B cell (primary cell): ENCODE results near the gene ZFAND4. TPM values are rescaled to one million over a fixed set of nuclear protein-coding genes. Genes with fewer than 3 reads are reported as not detected.

Source experiments
- ATAC-seq: fragments of 200-7000 bp; cut with Tn5 transposase; one replicate; pipeline ENCODE4 v1.10.0; 2021; ENCODE audit warnings: low read depth, mild to moderate bottlenecking, moderate number of reproducible peaks, moderate library complexity
- CTCF ChIA-PET: fragments of 350-600 bp; sonication (Branson Sonifier 250); formaldehyde crosslinking; loops from one replicate; lab custom pipeline; 2021; ENCODE audit warnings: antibody characterized with exemption, inconsistent platforms; lab: Charles Lee
- POLR2A ChIA-PET: fragments of 350-600 bp; sonication (Branson Sonifier 250); formaldehyde crosslinking; loops from one replicate; lab custom pipeline; 2021; ENCODE audit warnings: antibody characterized with exemption; lab: Charles Lee
- DNase-seq: peaks from one replicate; pipeline ENCODE4 v3.0.0; 2013
- H2AFZ ChIP-seq: 2 replicates; pipeline ENCODE4 v1.6.1; 2012; ENCODE audit warnings: mild to moderate bottlenecking, low read depth, low read length; ENCODE audit not compliant: insufficient read depth, poor library complexity, severe bottlenecking
- H3K27ac ChIP-seq, 2 donors: 1 replicate in 1 of 2; 2 replicates in 1 of 2; pipeline ENCODE4 v1.5.1; 2012 to 2013; ENCODE audit warnings: low read length in 2 of 2, mild to moderate bottlenecking in 2 of 2, moderate library complexity in 1 of 2
- H3K27me3 ChIP-seq, 4 experiments: fragments of 200-600 bp in 1 of 4; sonication (generic) in 1 of 4; replicated peaks in 1 of 4; 1 replicate in 2 of 4; 2 replicates in 2 of 4; pipeline versions ENCODE4 v1.6.1 to v1.7.0; 2013 to 2016; ENCODE audit warnings: low read length in 3 of 4, mild to moderate bottlenecking in 2 of 4, mixed read lengths in 1 of 4, moderate library complexity in 1 of 4; ENCODE audit not compliant: insufficient read depth in 4 of 4, control insufficient read depth in 3 of 4; ENCODE audit errors: control extremely low read depth in 1 of 4
- H3K36me3 ChIP-seq, 2 experiments: replicated peaks in 1 of 2; 1 replicate in 1 of 2; 2 replicates in 1 of 2; pipeline versions ENCODE4 v1.6.1 to v1.7.1; 2013; ENCODE audit warnings: low read length in 1 of 2; ENCODE audit not compliant: insufficient read depth in 2 of 2, control insufficient read depth in 1 of 2; ENCODE audit errors: control extremely low read depth in 1 of 2, extremely low read depth in 1 of 2
- H3K4me1 ChIP-seq, 2 donors: fragments of 200-600 bp in 1 of 2; sonication (generic) in 1 of 2; 1 replicate in 1 of 2; 2 replicates in 1 of 2; pipeline versions ENCODE4 v1.5.1 to v1.6.1; 2013 to 2017; ENCODE audit warnings: low read length in 2 of 2; ENCODE audit not compliant: control insufficient read depth in 2 of 2, insufficient read depth in 2 of 2
- H3K4me2 ChIP-seq: replicated peaks from 2 replicates; pipeline ENCODE3; 2012; ENCODE audit warnings: mild to moderate bottlenecking, low read depth, low read length; ENCODE audit not compliant: poor library complexity, severe bottlenecking
- H3K4me3 ChIP-seq, 5 experiments: fragments of 200-600 bp in 1 of 5; sonication (generic) in 1 of 5; 1 replicate in 3 of 5; 2 replicates in 2 of 5; pipeline versions ENCODE4 v1.5.1 to v1.7.0; 2011 to 2016; ENCODE audit warnings: low read length in 4 of 5, mild to moderate bottlenecking in 4 of 5, low read depth in 2 of 5, control low read depth in 1 of 5, moderate library complexity in 1 of 5; ENCODE audit not compliant: insufficient read depth in 1 of 5; ENCODE audit errors: control extremely low read depth in 1 of 5, extremely low read depth in 1 of 5
- H3K79me2 ChIP-seq: fragments of 200-600 bp; sonication (generic); one replicate; pipeline ENCODE4 v1.6.0; 2016; ENCODE audit warnings: low read length; ENCODE audit not compliant: control insufficient read depth, insufficient read depth
- H3K9ac ChIP-seq: fragments of 200-600 bp; sonication (generic); 2 replicates; pipeline ENCODE4 v1.6.1; 2017; ENCODE audit warnings: mild to moderate bottlenecking, low read length, moderate library complexity
- H3K9me3 ChIP-seq, 3 donors: one replicate each; pipeline versions ENCODE4 v1.6.1 to v1.7.1; 2013; ENCODE audit warnings: low read length in 2 of 3; ENCODE audit not compliant: control insufficient read depth in 2 of 3, insufficient read depth in 1 of 3; ENCODE audit errors: control extremely low read depth in 1 of 3
- H4K20me1 ChIP-seq: 2 replicates; pipeline ENCODE4 v1.6.0; 2012; ENCODE audit warnings: mild to moderate bottlenecking, low read length; ENCODE audit not compliant: insufficient read depth, control insufficient read depth, poor library complexity, severe bottlenecking
- H3K27ac Mint-ChIP-seq: one replicate; pipeline ENCODE4 v1.8.0; 2021; ENCODE audit warnings: mixed read lengths
- H3K27me3 Mint-ChIP-seq: one replicate; pipeline ENCODE4 v1.8.0; 2021; ENCODE audit warnings: mixed read lengths
- H3K4me1 Mint-ChIP-seq: one replicate; pipeline ENCODE4 v1.8.0; 2021; ENCODE audit warnings: mixed read lengths
- H3K4me3 Mint-ChIP-seq: one replicate; pipeline ENCODE4 v1.8.0; 2021; ENCODE audit warnings: mixed read lengths
- H3K9me3 Mint-ChIP-seq: one replicate; pipeline ENCODE4 v1.8.0; 2022; ENCODE audit warnings: mixed read lengths; ENCODE audit not compliant: insufficient read depth
- EZH2 ChIP-seq: IDR thresholded peaks from 2 replicates; pipeline ENCODE4 v1.6.1; 2012; ENCODE audit warnings: borderline replicate concordance, low read depth, mild to moderate bottlenecking, moderate library complexity, low read length; ENCODE audit not compliant: insufficient read depth, poor library complexity, severe bottlenecking
- WGBS: methylation state at CpG from one replicate; pipeline ENCODE4 v1.1.5; 2013; ENCODE audit warnings: missing lambda C conversion rate; ENCODE audit not compliant: insufficient coverage; 5-methylcytosine and 5-hydroxymethylcytosine counted together
- intact Hi-C: fragments of 100-400 bp; cut with micrococcal nuclease; formaldehyde crosslinking; loops from one replicate; pipeline ENCODE4 v1.10.0; 2022
- polyA plus RNA-seq: library from polyadenylated mRNA; depleted of rRNA; stranded (reverse); fragments of >200 nt; gene quantifications from 2 replicates; pipeline ENCODE4 v1.2.3, GENCODE V29; 2012
- total RNA-seq, 2 donors: library from RNA; stranded (reverse); fragments of 120-200 nt in 1 of 2; gene quantifications; 1 replicate in 1 of 2; 2 replicates in 1 of 2; pipeline versions ENCODE4 v1.2.3 to v1.2.4, GENCODE V29; 2013 to 2022
- TF ChIP-seq, protein P1 (sequence below): fragments of 200-600 bp; IDR thresholded peaks from one replicate; pipeline ENCODE4 v1.8.0; 2022; ENCODE audit warnings: antibody characterized with exemption, mild to moderate bottlenecking

The ZFAND4 gene
- total and polyA plus RNA-seq, 2 donors (not counting 1 experiment from before 2014, with no cell fraction given) = 7.9 to 23.4 TPM

DNA sequence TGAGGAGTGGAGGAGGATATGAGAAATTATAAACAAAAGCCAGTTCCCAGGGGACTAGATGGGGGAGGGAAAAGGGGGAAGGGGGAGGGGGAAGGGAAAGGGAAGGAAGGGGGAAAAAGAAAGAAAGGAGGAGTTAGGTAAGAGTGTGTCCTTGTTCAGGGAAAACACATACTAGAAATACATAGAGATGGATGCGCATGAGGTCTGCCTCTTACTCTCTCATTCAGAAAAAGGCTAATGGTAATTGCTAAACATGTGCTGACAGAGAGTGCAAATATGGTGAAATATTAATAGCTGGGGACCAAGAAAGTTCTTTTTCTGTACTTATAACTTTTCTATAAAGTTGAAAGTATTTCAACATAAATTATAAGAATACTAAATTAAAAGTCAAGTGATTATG is 64.5 kb downstream of the ZFAND4 start:
- Histone ChIP-seq H4K20me1 (no peaks in the 10 kb centered on the region), H3K27ac (no peak overlapping the region), H3K4me1 (no peaks in the 10 kb centered on the region), H3K79me2 (no peaks in the 10 kb centered on the region), H3K9me3 (peaks cover 0 to 3% (median 0%) of the 10 kb centered on the region in 3 donors), H3K9ac (no peak overlapping the region), H3K4me3 (no peak overlapping the region), H3K4me2 (no peak overlapping the region), H3K36me3 (peaks cover 3 to 19% of the 10 kb centered on the region in 2 experiments), H2AFZ (no peak overlapping the region), H3K27me3 (no peaks in the 10 kb centered on the region)
- intact Hi-C loops = no loop called here
- Mint-ChIP-seq H3K4me3 (no peak overlapping the region), H3K4me1 (no peaks in the 10 kb centered on the region), H3K27ac (no peak overlapping the region), H3K27me3 (no peaks in the 10 kb centered on the region), H3K9me3 (no peaks in the 10 kb centered on the region)
- ChIA-PET POLR2A (interaction anchor here (1.0 kb wide), 1 partner anchor 20 kb away, joined by 4 read pairs; no protein-coding TSS in a partner anchor), CTCF (no interaction called here)
- no peak for DNase-seq
- ATAC-seq = no peak
- no CpG with 5 or more reads among the region's 1 CpG for WGBS
- TF ChIP-seq, protein P1, sequence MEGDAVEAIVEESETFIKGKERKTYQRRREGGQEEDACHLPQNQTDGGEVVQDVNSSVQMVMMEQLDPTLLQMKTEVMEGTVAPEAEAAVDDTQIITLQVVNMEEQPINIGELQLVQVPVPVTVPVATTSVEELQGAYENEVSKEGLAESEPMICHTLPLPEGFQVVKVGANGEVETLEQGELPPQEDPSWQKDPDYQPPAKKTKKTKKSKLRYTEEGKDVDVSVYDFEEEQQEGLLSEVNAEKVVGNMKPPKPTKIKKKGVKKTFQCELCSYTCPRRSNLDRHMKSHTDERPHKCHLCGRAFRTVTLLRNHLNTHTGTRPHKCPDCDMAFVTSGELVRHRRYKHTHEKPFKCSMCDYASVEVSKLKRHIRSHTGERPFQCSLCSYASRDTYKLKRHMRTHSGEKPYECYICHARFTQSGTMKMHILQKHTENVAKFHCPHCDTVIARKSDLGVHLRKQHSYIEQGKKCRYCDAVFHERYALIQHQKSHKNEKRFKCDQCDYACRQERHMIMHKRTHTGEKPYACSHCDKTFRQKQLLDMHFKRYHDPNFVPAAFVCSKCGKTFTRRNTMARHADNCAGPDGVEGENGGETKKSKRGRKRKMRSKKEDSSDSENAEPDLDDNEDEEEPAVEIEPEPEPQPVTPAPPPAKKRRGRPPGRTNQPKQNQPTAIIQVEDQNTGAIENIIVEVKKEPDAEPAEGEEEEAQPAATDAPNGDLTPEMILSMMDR = no peak
- no peak for TF ChIP-seq EZH2

- no peak overlapping the region for H3K4me3 ChIP-seq
- Mint-ChIP-seq H3K9me3 (no peaks in the 10 kb centered on the region), H3K27me3 (no peaks in the 10 kb centered on the region), H3K4me3 (no peak overlapping the region), H3K4me1 (no peaks in the 10 kb centered on the region), H3K27ac (no peak overlapping the region)
- ChIA-PET POLR2A (no interaction called here), CTCF (no interaction called here)
- H3K27ac ChIP-seq = no peak overlapping the region
- peaks cover 3 to 11% of the 10 kb centered on the region in 2 experiments for H3K36me3 ChIP-seq
- H2AFZ ChIP-seq = no peak overlapping the region
- no CpG with 5 or more reads among the region's 1 CpG for WGBS
- no peak for TF ChIP-seq EZH2
- TF ChIP-seq, protein P1 = no peak
- H3K27me3 ChIP-seq = no peaks in the 10 kb centered on the region
- ATAC-seq = no peak
- H3K9ac ChIP-seq = no peak overlapping the region
- H3K4me1 ChIP-seq = no peaks in the 10 kb centered on the region
- H4K20me1 ChIP-seq = no peaks in the 10 kb centered on the region
- intact Hi-C loops = no loop called here
- H3K4me2 ChIP-seq = no peak overlapping the region
- H3K9me3 ChIP-seq = peaks cover 0 to 3% (median 0%) of the 10 kb centered on the region in 3 donors
- no peaks in the 10 kb centered on the region for H3K79me2 ChIP-seq
- no peak for DNase-seq
Measured at GRCh38 chr10:45607276-45607675, 65.3 kb downstream of the ZFAND4 start.
